Effector memory CD4-positive, alpha-beta T cell (primary cell): ENCODE results near the gene ONECUT3.
A peak's percentile ranks its signal among the peaks of the same experiment; 100 is the strongest.

Experiments used
- DNase-seq, 3 donors: peaks; one replicate each; pipeline ENCODE4 v3.0.0-alpha.2; 2020
- H3K27ac ChIP-seq: 2 replicates; pipeline ENCODE4 v1.7.0; 2013; ENCODE audit warnings: mild to moderate bottlenecking, low read length, moderate library complexity; ENCODE audit not compliant: insufficient read depth, poor library complexity, severe bottlenecking
- H3K27me3 ChIP-seq: replicated peaks from 2 replicates; pipeline ENCODE4 v1.7.0; 2013; ENCODE audit warnings: mild to moderate bottlenecking, low read length; ENCODE audit not compliant: insufficient read depth, control insufficient read depth, poor library complexity, severe bottlenecking
- H3K36me3 ChIP-seq: 2 replicates; pipeline ENCODE4 v1.7.0; 2013; ENCODE audit warnings: mild to moderate bottlenecking, low read length, moderate library complexity; ENCODE audit not compliant: control insufficient read depth, insufficient read depth
- H3K4me1 ChIP-seq: 2 replicates; pipeline ENCODE4 v1.7.0; 2013; ENCODE audit warnings: low read length, mild to moderate bottlenecking; ENCODE audit not compliant: control insufficient read depth, insufficient read depth, poor library complexity, severe bottlenecking
- H3K4me3 ChIP-seq: 2 replicates; pipeline ENCODE4 v1.7.0; 2013; ENCODE audit warnings: low read length, low read depth, mild to moderate bottlenecking; ENCODE audit not compliant: insufficient read depth, poor library complexity, severe bottlenecking
- H3K9me3 ChIP-seq: 2 replicates; pipeline ENCODE4 v1.7.0; 2013; ENCODE audit warnings: mild to moderate bottlenecking, low read length, moderate library complexity; ENCODE audit not compliant: control insufficient read depth

The ONECUT3 gene

GRCh38 chr19:1761528-1762242 lies 8.4 kb downstream of the ONECUT3 start:
- H3K4me3 ChIP-seq = no peak overlapping the region
- no peaks in the 10 kb centered on the region for H3K36me3 ChIP-seq
- H3K4me1 ChIP-seq = peaks cover 8% of the 10 kb centered on the region
- no peaks in the 10 kb centered on the region for H3K9me3 ChIP-seq
- no peak overlapping the region for H3K27ac ChIP-seq
- no peak for DNase-seq
- peaks cover 90% of the 10 kb centered on the region for H3K27me3 ChIP-seq

- H3K4me1 ChIP-seq = peaks cover 2% of the 10 kb centered on the region
- DNase-seq = no peak
- H3K36me3 ChIP-seq = no peaks in the 10 kb centered on the region
- no peak overlapping the region for H3K27ac ChIP-seq
- peaks cover 90% of the 10 kb centered on the region for H3K27me3 ChIP-seq
- no peak overlapping the region for H3K4me3 ChIP-seq
- H3K9me3 ChIP-seq = no peaks in the 10 kb centered on the region
Observed at GRCh38 chr19:1762243-1763117, 9.2 kb downstream of the ONECUT3 start.

- Histone ChIP-seq H3K4me3 (no peak overlapping the region), H3K4me1 (peaks cover 4% of the 10 kb centered on the region), H3K27me3 (peaks cover 90% of the 10 kb centered on the region)
Observed at GRCh38 chr19:1763648-1764639, 10.6 kb downstream of the ONECUT3 start.

GRCh38 chr19:1764729-1765128 lies 11.4 kb downstream of the ONECUT3 start:
- H3K4me3 ChIP-seq = no peak overlapping the region
- no peaks in the 10 kb centered on the region for H3K9me3 ChIP-seq
- DNase-seq = no peak
- H3K36me3 ChIP-seq = no peaks in the 10 kb centered on the region
- peaks cover 88% of the 10 kb centered on the region for H3K27me3 ChIP-seq
- peaks cover 4% of the 10 kb centered on the region for H3K4me1 ChIP-seq
- no peak overlapping the region for H3K27ac ChIP-seq

More at GRCh38 chr19:1763648-1764639, 10.6 kb downstream of the ONECUT3 start:
- Histone ChIP-seq H3K9me3 (no peaks in the 10 kb centered on the region), H3K27ac (no peak overlapping the region), H3K36me3 (no peaks in the 10 kb centered on the region)
- no peak for DNase-seq

GRCh38 chr19:1765232-1765903 lies 12.1 kb downstream of the ONECUT3 start:
- H3K36me3 ChIP-seq = no peaks in the 10 kb centered on the region
- peaks cover 4% of the 10 kb centered on the region for H3K4me1 ChIP-seq
- DNase-seq = no peak
- H3K27me3 ChIP-seq = peaks cover 85% of the 10 kb centered on the region
- no peaks in the 10 kb centered on the region for H3K9me3 ChIP-seq
- no peak overlapping the region for H3K4me3 ChIP-seq
- no peak overlapping the region for H3K27ac ChIP-seq

- Histone ChIP-seq H3K4me1 (peaks cover 4% of the 10 kb centered on the region), H3K9me3 (peaks cover 7% of the 10 kb centered on the region), H3K27me3 (peaks cover 79% of the 10 kb centered on the region), H3K27ac (no peak overlapping the region), H3K4me3 (no peak overlapping the region), H3K36me3 (no peaks in the 10 kb centered on the region)
- no peak for DNase-seq
Observed at GRCh38 chr19:1765904-1766799, 12.8 kb downstream of the ONECUT3 start.

GRCh38 chr19:1766800-1767352 lies 13.6 kb downstream of the ONECUT3 start:
- peaks cover 4% of the 10 kb centered on the region for H3K4me1 ChIP-seq
- peaks cover 76% of the 10 kb centered on the region for H3K27me3 ChIP-seq
- H3K27ac ChIP-seq = no peak overlapping the region
- H3K4me3 ChIP-seq = no peak overlapping the region
- H3K9me3 ChIP-seq = peaks cover 11% of the 10 kb centered on the region
- DNase-seq = no peak
- no peaks in the 10 kb centered on the region for H3K36me3 ChIP-seq

GRCh38 chr19:1767464-1767933 lies 14.2 kb downstream of the ONECUT3 start:
- Histone ChIP-seq H3K27me3 (peaks cover 69% of the 10 kb centered on the region), H3K4me1 (peaks cover 4% of the 10 kb centered on the region), H3K9me3 (peaks cover 11% of the 10 kb centered on the region), H3K36me3 (no peaks in the 10 kb centered on the region), H3K27ac (no peak overlapping the region), H3K4me3 (no peak overlapping the region)
- DNase-seq = peak; percentile 18 to 39 (median 22)
